ENCODE results near the gene PSMC3IP. TPM values are rescaled to one million over a fixed set of nuclear protein-coding genes. Genes with fewer than 3 reads are reported as not detected.

The PSMC3IP gene
- polyA plus RNA-seq, 3 donors, result 1.2 TPM; not detected in 2

DNA sequence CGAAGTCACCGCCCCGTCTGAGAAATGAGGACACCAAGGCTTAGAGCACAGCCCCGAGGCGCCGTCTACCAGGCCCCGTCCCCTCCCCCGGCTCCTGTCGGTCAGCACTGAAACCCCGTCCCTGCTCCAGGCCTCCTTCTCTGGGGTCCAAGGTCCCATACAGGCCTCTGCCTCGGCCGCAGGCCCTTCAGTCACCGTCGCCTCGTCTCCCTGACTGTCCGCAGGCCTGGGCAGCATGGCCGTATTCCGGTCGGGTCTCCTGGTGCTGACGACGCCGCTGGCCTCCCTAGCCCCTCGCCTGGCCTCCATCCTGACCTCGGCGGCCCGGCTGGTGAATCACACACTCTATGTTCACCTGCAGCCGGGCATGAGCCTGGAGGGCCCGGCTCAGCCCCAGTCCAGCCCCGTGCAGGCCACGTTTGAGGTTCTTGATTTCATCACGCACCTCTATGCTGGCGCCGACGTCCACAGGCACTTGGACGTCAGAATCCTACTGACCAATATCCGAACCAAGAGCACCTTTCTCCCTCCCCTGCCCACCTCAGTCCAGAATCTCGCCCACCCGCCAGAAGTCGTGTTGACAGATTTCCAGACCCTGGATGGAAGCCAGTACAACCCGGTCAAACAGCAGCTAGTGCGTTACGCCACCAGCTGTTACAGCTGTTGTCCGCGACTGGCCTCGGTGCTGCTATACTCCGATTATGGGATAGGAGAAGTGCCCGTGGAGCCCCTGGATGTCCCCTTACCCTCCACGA, 15.0 kb downstream of the PSMC3IP start:
- DNase-seq, result no peak
- 9% methylated on average over 43 of the region's 48 CpGs for WGBS (ENCODE audit: insufficient coverage)
- peaks cover 22% of the 10 kb centered on the region for H4K20me1 ChIP-seq (ENCODE audit: insufficient read depth, low read length)
- no peaks in the 10 kb centered on the region for H3K27me3 ChIP-seq (ENCODE audit: control insufficient read depth in 2 of 2, insufficient read depth in 2 of 2, low read length in 2 of 2)
- peak overlapping the region; percentile 56 to 92 (median 91) for H3K4me3 ChIP-seq (replicated peaks in 1 of 3; ENCODE audit: low read depth in 2 of 3, low read length in 3 of 3)
- H3K79me2 ChIP-seq (ENCODE audit: insufficient read depth, low read length), result peaks cover 38% of the 10 kb centered on the region
- Mint-ChIP-seq H3K27ac (peak overlapping the region; percentile 91 to 97 (median 93)), H3K9me3 (peaks cover 0 to 3% (median 0%) of the 10 kb centered on the region in 7 donors), H3K27me3 (ENCODE audit: low read depth in 3 of 3) (peaks cover 0 to 10% (median 1%) of the 10 kb centered on the region in 3 donors), H3K4me3 (peak overlapping the region; percentile 90 to 93), H3K36me3 (peaks cover 21 to 26% of the 10 kb centered on the region in 2 donors), H3K4me1 (peaks cover 27% of the 10 kb centered on the region)
- no peaks in the 10 kb centered on the region for H3K9me3 ChIP-seq (replicated peaks in 1 of 2; ENCODE audit: control insufficient read depth in 1 of 2, insufficient read depth in 1 of 2, low read length in 2 of 2)
- peak overlapping the region; percentile 100 for H3K4me2 ChIP-seq (replicated peaks; ENCODE audit: extremely low read depth, low read length, poor library complexity, severe bottlenecking)
- peaks cover 19 to 27% of the 10 kb centered on the region in 2 donors for H3K36me3 ChIP-seq (replicated peaks in 1 of 2; ENCODE audit: control insufficient read depth in 1 of 2, insufficient read depth in 2 of 2, low read length in 2 of 2)
- peaks cover 29 to 43% of the 10 kb centered on the region in 2 donors for H3K4me1 ChIP-seq (ENCODE audit: control insufficient read depth in 1 of 2, insufficient read depth in 2 of 2, low read length in 2 of 2)
- peak overlapping the region; percentile 88 to 92 for H3K27ac ChIP-seq (ENCODE audit: low read depth in 1 of 2, low read length in 2 of 2)
- peak overlapping the region; percentile 87 for H3K9ac ChIP-seq (ENCODE audit: insufficient read depth, low read length, poor library complexity, severe bottlenecking)
- H2AFZ ChIP-seq (ENCODE audit: insufficient read depth, low read depth, low read length, poor library complexity, severe bottlenecking), result peak overlapping the region; percentile 87
- intact Hi-C loops (cut with micrococcal nuclease), result loop anchor here in 1 of 2 donors (1.0 to 2.0 kb wide), 2 partner anchors 14 to 174 kb away; partner anchors contain the start of genes PSMC3IP and STAT3
- TF ChIP-seq, protein P1, sequence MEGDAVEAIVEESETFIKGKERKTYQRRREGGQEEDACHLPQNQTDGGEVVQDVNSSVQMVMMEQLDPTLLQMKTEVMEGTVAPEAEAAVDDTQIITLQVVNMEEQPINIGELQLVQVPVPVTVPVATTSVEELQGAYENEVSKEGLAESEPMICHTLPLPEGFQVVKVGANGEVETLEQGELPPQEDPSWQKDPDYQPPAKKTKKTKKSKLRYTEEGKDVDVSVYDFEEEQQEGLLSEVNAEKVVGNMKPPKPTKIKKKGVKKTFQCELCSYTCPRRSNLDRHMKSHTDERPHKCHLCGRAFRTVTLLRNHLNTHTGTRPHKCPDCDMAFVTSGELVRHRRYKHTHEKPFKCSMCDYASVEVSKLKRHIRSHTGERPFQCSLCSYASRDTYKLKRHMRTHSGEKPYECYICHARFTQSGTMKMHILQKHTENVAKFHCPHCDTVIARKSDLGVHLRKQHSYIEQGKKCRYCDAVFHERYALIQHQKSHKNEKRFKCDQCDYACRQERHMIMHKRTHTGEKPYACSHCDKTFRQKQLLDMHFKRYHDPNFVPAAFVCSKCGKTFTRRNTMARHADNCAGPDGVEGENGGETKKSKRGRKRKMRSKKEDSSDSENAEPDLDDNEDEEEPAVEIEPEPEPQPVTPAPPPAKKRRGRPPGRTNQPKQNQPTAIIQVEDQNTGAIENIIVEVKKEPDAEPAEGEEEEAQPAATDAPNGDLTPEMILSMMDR (IDR thresholded peaks at IDR 0.05), result no peak

DNA sequence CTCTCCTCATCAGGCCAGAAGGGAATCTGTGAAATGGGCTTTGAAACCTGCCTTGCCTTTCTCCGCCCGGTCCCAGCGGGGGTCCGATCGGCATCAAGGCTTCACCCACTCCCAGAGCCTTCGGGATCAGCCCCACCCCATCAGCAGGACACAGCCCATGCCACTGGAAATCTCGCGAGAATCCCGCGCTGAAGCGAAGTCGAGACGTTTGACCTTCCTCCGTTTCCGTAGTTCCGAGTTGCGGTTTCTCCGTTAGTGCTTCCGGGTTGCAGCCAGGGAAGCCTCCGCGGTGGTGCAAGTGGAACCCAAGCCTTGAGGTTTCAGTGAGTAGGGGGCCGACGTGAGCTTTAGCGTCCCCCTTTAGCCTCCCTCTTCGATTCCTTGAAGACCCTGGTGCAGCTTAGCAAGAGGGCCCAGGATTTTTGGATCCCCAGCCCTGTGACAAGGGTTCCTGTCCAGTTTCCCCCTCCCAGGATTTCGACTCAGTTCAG, 15.6 kb downstream of the PSMC3IP start, which contains the start of gene COASY:
COASY (plus strand) TSS at position 252 of the 491 bp plus-strand sequence. CDS start 475 bp downstream, outside the sequence.
- Histone ChIP-seq H4K20me1 (ENCODE audit: insufficient read depth, low read length) (peaks cover 22% of the 10 kb centered on the region), H3K27ac (ENCODE audit: low read depth in 1 of 2, low read length in 2 of 2) (peak within 1 kb of the TSS; percentile 88 to 92), H3K9ac (ENCODE audit: insufficient read depth, low read length, poor library complexity, severe bottlenecking) (peak within 1 kb of the TSS; percentile 87), H2AFZ (ENCODE audit: insufficient read depth, low read depth, low read length, poor library complexity, severe bottlenecking) (peak within 1 kb of the TSS; percentile 87), H3K4me1 (ENCODE audit: control insufficient read depth in 1 of 2, insufficient read depth in 2 of 2, low read length in 2 of 2) (peaks cover 29 to 39% of the 10 kb centered on the region in 2 donors), H3K4me2 (replicated peaks; ENCODE audit: extremely low read depth, low read length, poor library complexity, severe bottlenecking) (peak within 1 kb of the TSS; percentile 100), H3K36me3 (replicated peaks in 1 of 2; ENCODE audit: control insufficient read depth in 1 of 2, insufficient read depth in 2 of 2, low read length in 2 of 2) (peaks cover 19 to 27% of the 10 kb centered on the region in 2 donors), H3K27me3 (ENCODE audit: control insufficient read depth in 2 of 2, insufficient read depth in 2 of 2, low read length in 2 of 2) (no peaks in the 10 kb centered on the region), H3K4me3 (replicated peaks in 1 of 3; ENCODE audit: low read depth in 2 of 3, low read length in 3 of 3) (peak within 1 kb of the TSS; percentile 56 to 92 (median 91)), H3K79me2 (ENCODE audit: insufficient read depth, low read length) (peaks cover 32% of the 10 kb centered on the region), H3K9me3 (replicated peaks in 1 of 2; ENCODE audit: control insufficient read depth in 1 of 2, insufficient read depth in 1 of 2, low read length in 2 of 2) (no peaks in the 10 kb centered on the region)
- peak within 1 kb of the TSS; percentile 91 to 97 (median 93) for H3K27ac Mint-ChIP-seq
- H3K36me3 Mint-ChIP-seq, result peaks cover 21 to 26% of the 10 kb centered on the region in 2 donors
- TF ChIP-seq, protein P1 (IDR thresholded peaks at IDR 0.05), result no peak
- H3K9me3 Mint-ChIP-seq, result peaks cover 0 to 3% (median 0%) of the 10 kb centered on the region in 7 donors
- DNase-seq, result peak; percentile 92 to 96 (median 94)
- peak within 1 kb of the TSS; percentile 90 to 93 for H3K4me3 Mint-ChIP-seq
- H3K27me3 Mint-ChIP-seq (ENCODE audit: low read depth in 3 of 3), result peaks cover 0 to 10% (median 0%) of the 10 kb centered on the region in 3 donors
- intact Hi-C loops (cut with micrococcal nuclease), result loop anchor here in 1 of 2 donors (1.0 to 2.0 kb wide), 2 partner anchors 15 to 174 kb away; partner anchors contain the start of genes PSMC3IP and STAT3
- 0% methylated on average over 26 of the region's 26 CpGs for WGBS (ENCODE audit: insufficient coverage)
- H3K4me1 Mint-ChIP-seq, result peaks cover 26% of the 10 kb centered on the region

Data from CD14-positive monocyte (primary cell).